HepG2 (cell line): ENCODE measurements around the gene UBXN2A. TPM values are rescaled to one million over a fixed set of nuclear protein-coding genes. Genes with fewer than 3 reads are reported as not detected.

ENCODE experiments used
- AKAP8 ChIP-seq: sonication (generic); formaldehyde crosslinking; IDR thresholded peaks from 2 replicates; pipeline ENCODE4 v1.5.1; 2020; ENCODE audit warnings: mild to moderate bottlenecking, missing genetic modification reagents
- CCAR2 ChIP-seq: fragments of 200-400 bp; formaldehyde crosslinking; optimal IDR thresholded peaks from 2 replicates; pipeline ENCODE3; 2018; ENCODE audit warnings: low read depth, mild to moderate bottlenecking, low read length, moderate library complexity
- CHCHD3 ChIP-seq: sonication (generic); formaldehyde crosslinking; IDR thresholded peaks from 2 replicates; pipeline ENCODE4 v1.8.0; 2022; ENCODE audit warnings: mild to moderate bottlenecking, missing genetic modification reagents, moderate library complexity
- HDAC6 ChIP-seq: fragments of 200-600 bp; sonication (generic); IDR thresholded peaks from 2 replicates; pipeline ENCODE4 v1.7.0; 2017; ENCODE audit warnings: mild to moderate bottlenecking, antibody characterized with exemption, low read length, low read depth
- HNF4G ChIP-seq, 2 experiments: sonication (generic) in 1 of 2; formaldehyde crosslinking in 1 of 2; IDR thresholded peaks; 2 replicates each; pipeline versions ENCODE4 v1.4.0 to v1.6.1; 2011 to 2020; ENCODE audit warnings: borderline replicate concordance in 2 of 2, low read depth in 2 of 2, mild to moderate bottlenecking in 2 of 2, low read length in 1 of 2, missing genetic modification reagents in 1 of 2, moderate library complexity in 1 of 2
- IRF1 ChIP-seq: sonication (generic); formaldehyde crosslinking; IDR thresholded peaks from 2 replicates; pipeline ENCODE4 v1.4.0; 2020; ENCODE audit warnings: low read depth, mild to moderate bottlenecking, missing genetic modification reagents
- MED13 ChIP-seq: sonication (generic); formaldehyde crosslinking; IDR thresholded peaks from 2 replicates; pipeline ENCODE4 v1.5.0; 2020; ENCODE audit warnings: missing genetic modification reagents
- MYC ChIP-seq: sonication (generic); formaldehyde crosslinking; IDR thresholded peaks from 2 replicates; pipeline ENCODE4 v1.9.0; 2021; ENCODE audit warnings: missing genetic modification reagents, borderline replicate concordance
- NKX3-1 ChIP-seq: sonication (generic); formaldehyde crosslinking; IDR thresholded peaks from 2 replicates; pipeline ENCODE4 v1.5.0; 2020; ENCODE audit warnings: missing genetic modification reagents
- RAD21 ChIP-seq: fragments of 450-650 bp; formaldehyde crosslinking; IDR thresholded peaks from 2 replicates; pipeline ENCODE4 v1.5.0; 2020; ENCODE audit warnings: mild to moderate bottlenecking
- REST ChIP-seq, 2 experiments: IDR thresholded peaks; 2 replicates each; pipeline ENCODE4 v1.6.1; 2011 to 2012; ENCODE audit warnings: low read length in 2 of 2, borderline replicate concordance in 1 of 2, low read depth in 1 of 2, mild to moderate bottlenecking in 1 of 2, moderate library complexity in 1 of 2
- STAT5B ChIP-seq: sonication (generic); formaldehyde crosslinking; IDR thresholded peaks from 2 replicates; pipeline ENCODE4 v1.4.0; 2020; ENCODE audit warnings: missing genetic modification reagents
- TEAD3 ChIP-seq: optimal IDR thresholded peaks from 2 replicates; pipeline ENCODE3; 2016; ENCODE audit warnings: borderline replicate concordance
- ZBTB8A ChIP-seq: sonication (generic); formaldehyde crosslinking; IDR thresholded peaks from 2 replicates; pipeline ENCODE4 v1.4.0; 2020; ENCODE audit warnings: mild to moderate bottlenecking, low read depth, missing genetic modification reagents, borderline replicate concordance
- ZKSCAN1 ChIP-seq: fragments of 150-350 bp; IDR thresholded peaks from 2 replicates; pipeline ENCODE4 v1.6.1; 2014; ENCODE audit warnings: low read length
- ZMAT3 ChIP-seq: sonication (generic); formaldehyde crosslinking; conservative IDR thresholded peaks from 2 replicates; pipeline ENCODE4 v1.7.0; 2021; ENCODE audit warnings: missing genetic modification reagents
- ZNF136 ChIP-seq: sonication (generic); formaldehyde crosslinking; IDR thresholded peaks from 2 replicates; pipeline ENCODE4 v1.8.1; 2022; ENCODE audit warnings: low read depth, mild to moderate bottlenecking, moderate library complexity, missing genetic modification reagents
- ZNF430 ChIP-seq: sonication (generic); formaldehyde crosslinking; IDR thresholded peaks from 2 replicates; pipeline ENCODE4 v1.9.0; 2021; ENCODE audit warnings: mild to moderate bottlenecking, missing genetic modification reagents
- ZNF431 ChIP-seq: sonication (generic); formaldehyde crosslinking; IDR thresholded peaks from 2 replicates; pipeline ENCODE4 v1.9.0; 2022; ENCODE audit warnings: missing genetic modification reagents, low read depth, mild to moderate bottlenecking, borderline replicate concordance
- ZNF572 ChIP-seq: sonication (generic); formaldehyde crosslinking; IDR thresholded peaks from 2 replicates; pipeline ENCODE4 v1.5.1; 2020; ENCODE audit warnings: mild to moderate bottlenecking, missing genetic modification reagents
- ZNF704 ChIP-seq: sonication (generic); formaldehyde crosslinking; IDR thresholded peaks from 2 replicates; pipeline ENCODE4 v1.8.1; 2023; ENCODE audit warnings: mild to moderate bottlenecking, inconsistent platforms, moderate library complexity, missing genetic modification reagents, borderline replicate concordance
- ZNF713 ChIP-seq: sonication (generic); formaldehyde crosslinking; IDR thresholded peaks from 2 replicates; pipeline ENCODE4 v1.4.0; 2020; ENCODE audit warnings: mild to moderate bottlenecking, missing genetic modification reagents
- ZNF775 ChIP-seq: sonication (generic); formaldehyde crosslinking; IDR thresholded peaks from 2 replicates; pipeline ENCODE4 v1.4.0; 2020; ENCODE audit warnings: missing genetic modification reagents, mild to moderate bottlenecking, moderate library complexity, borderline replicate concordance
- ZSCAN29 ChIP-seq: sonication (generic); formaldehyde crosslinking; conservative IDR thresholded peaks from 2 replicates; pipeline ENCODE4 v1.4.0; 2020; ENCODE audit warnings: mild to moderate bottlenecking, missing genetic modification reagents
- polyA plus RNA-seq, 8 experiments: library from polyadenylated mRNA; depleted of rRNA in 3 of 8; stranded (reverse) in 7 of 8; unstranded in 1 of 8; fragments of >200 nt; fragmentation: Illumina TruSeq in 4 of 8; extraction: Trizol in 4 of 8; gene quantifications; 2 replicates each; pipeline versions ENCODE4 v1.2.1 to v1.2.3, GENCODE V29; 2011 to 2016; ENCODE audit warnings: low read depth in 4 of 8, missing spikeins in 1 of 8, mixed read lengths in 1 of 8; ENCODE audit not compliant: insufficient read depth in 1 of 8
- total RNA-seq, 5 experiments: library from RNA; depleted of rRNA; stranded (reverse); fragments of >200 nt; fragmentation: Illumina TruSeq; extraction: Trizol; gene quantifications; 2 replicates each; pipeline ENCODE4 v1.2.3, GENCODE V29; 2016; ENCODE audit warnings: low read depth in 1 of 5

UBXN2A gene
- total and polyA plus RNA-seq, 2 of the 13 experiments (the other 11 are each of a cell fraction or from before 2014, with no cell fraction given), result 8.3 to 20.9 TPM

- TF ChIP-seq ZNF713 (CRISPR knock-in tag), result no peak
- TF ChIP-seq ZNF572 (CRISPR knock-in tag), result no peak
- TF ChIP-seq ZMAT3 (CRISPR knock-in tag), result 0 out of 2 replicates have a peak, but pooled peaks have one; percentile 55
- TF ChIP-seq MED13 (CRISPR knock-in tag), result peak; percentile 79; the same call in 1 of the 2 replicates
- TF ChIP-seq HNF4G (IDR thresholded peaks at IDR 0.05; ENCODE audit: borderline replicate concordance, low read depth, low read length), result no peak
- no peak for TF ChIP-seq HNF4G (CRISPR knock-in tag; IDR thresholded peaks at IDR 0.05; ENCODE audit: borderline replicate concordance, low read depth)
- no peak for TF ChIP-seq ZNF775
- TF ChIP-seq STAT5B (CRISPR knock-in tag), result 0 out of 2 replicates have a peak, but pooled peaks have one; percentile 1
- no peak for TF ChIP-seq IRF1 (CRISPR knock-in tag)
- TF ChIP-seq REST (IDR thresholded peaks at IDR 0.05; ENCODE audit: borderline replicate concordance in 1 of 2, low read depth in 1 of 2, low read length in 2 of 2), result no peak
- no peak for TF ChIP-seq ZNF431 (CRISPR knock-in tag)
- no peak for TF ChIP-seq ZBTB8A (CRISPR knock-in tag)
- TF ChIP-seq TEAD3, result no peak
- TF ChIP-seq ZNF704 (CRISPR knock-in tag), result no peak
- no peak for TF ChIP-seq ZSCAN29
- no peak for TF ChIP-seq RAD21 (CRISPR knock-in tag)
- no peak for TF ChIP-seq HDAC6
- 0 out of 2 replicates have a peak, but pooled peaks have one; percentile 35 for TF ChIP-seq NKX3-1 (CRISPR knock-in tag)
- no peak for TF ChIP-seq CCAR2
- TF ChIP-seq CHCHD3 (CRISPR knock-in tag), result no peak
- TF ChIP-seq ZKSCAN1, result no peak
- TF ChIP-seq MYC (CRISPR knock-in tag), result peak; percentile 14; the same call in 1 of the 2 replicates
- no peak for TF ChIP-seq ZNF136 (CRISPR knock-in tag)
- 0 out of 2 replicates have a peak, but pooled peaks have one; percentile 38 for TF ChIP-seq ZNF430
- TF ChIP-seq AKAP8 (CRISPR knock-in tag), result no peak
These were observed 706 bp downstream of the UBXN2A start (continued) for GRCh38 chr2:23940718-23941620.
